Astrocyte of the hippocampus (primary cell): ENCODE data around the gene TBC1D1.
"Not testable (repeated sequence)": the region's sequence is repeated elsewhere in the genome, so short reads cannot be mapped to it uniquely, and the experiment has no call there.

ENCODE experiments used
- DNase-seq: peaks from one replicate; pipeline ENCODE4 v3.0.0; 2011; ENCODE audit warnings: low read depth, low spot score

Gene TBC1D1

GRCh38 chr4:38011511-38012162 is 120.8 kb downstream of the TBC1D1 start:
- DNase-seq, result no peak

GRCh38 chr4:38013461-38014366 is 122.8 kb downstream of the TBC1D1 start:
- peak; percentile 80 for DNase-seq

- DNase-seq, result no peak
Observed at GRCh38 chr4:38014421-38014852, 123.6 kb downstream of the TBC1D1 start.

GRCh38 chr4:38015886-38016515 is 125.1 kb downstream of the TBC1D1 start:
- peak; percentile 66 for DNase-seq

GRCh38 chr4:38016698-38017097 is 125.8 kb downstream of the TBC1D1 start:
- DNase-seq, result no peak

GRCh38 chr4:38017609-38018008 is 126.7 kb downstream of the TBC1D1 start:
- DNase-seq, result no peak

GRCh38 chr4:38020386-38020785 is 129.5 kb downstream of the TBC1D1 start:
- no peak for DNase-seq

- not testable (repeated sequence) for DNase-seq
Observed at GRCh38 chr4:38020961-38021360, 130.1 kb downstream of the TBC1D1 start.

GRCh38 chr4:38021751-38022150 is 130.9 kb downstream of the TBC1D1 start:
- DNase-seq, result no peak

- no peak for DNase-seq
Observed at GRCh38 chr4:38023347-38024205, 132.7 kb downstream of the TBC1D1 start.

GRCh38 chr4:38024206-38024509 is 133.3 kb downstream of the TBC1D1 start:
- DNase-seq, result no peak

- no peak for DNase-seq
Observed at GRCh38 chr4:38025665-38026064, 134.8 kb downstream of the TBC1D1 start.

- DNase-seq, result no peak
Observed at GRCh38 chr4:38026158-38026740, 135.4 kb downstream of the TBC1D1 start.

GRCh38 chr4:38030023-38030422 is 139.1 kb downstream of the TBC1D1 start:
- DNase-seq, result peak; percentile 39

GRCh38 chr4:38034986-38035882 is 144.3 kb downstream of the TBC1D1 start:
- peak; percentile 78 for DNase-seq

- no peak for DNase-seq
Observed at GRCh38 chr4:38036548-38036947, 145.7 kb downstream of the TBC1D1 start.

GRCh38 chr4:38037612-38038011 is 146.7 kb downstream of the TBC1D1 start:
- no peak for DNase-seq

GRCh38 chr4:38040619-38041018 is 149.7 kb downstream of the TBC1D1 start:
- DNase-seq, result no peak

- no peak for DNase-seq
Observed at GRCh38 chr4:38044060-38044459, 153.2 kb downstream of the TBC1D1 start.

GRCh38 chr4:38045289-38045988 is 154.6 kb downstream of the TBC1D1 start:
- DNase-seq, result no peak
